Measurements from ENCODE around the gene THBS4. TPM values are rescaled to one million over a fixed set of nuclear protein-coding genes. Genes with fewer than 3 reads are reported as not detected.

The THBS4 gene
- 1.6 and 3.4 TPM in 2 replicates for total RNA-seq

GRCh38 chr5:80034962-80035821 is at the start of gene THBS4:
THBS4 (plus strand) TSS chr5:80035348; CDS start chr5:80035538, 190 bp downstream.

GRCh38 chr5:79990598-79991507 is 44.3 kb upstream of the THBS4 start, which contains the start of gene MTX3:
MTX3 (minus strand) TSS chr5:79991262; CDS start chr5:79991238, 24 bp downstream.

Other genes starting within 250 kb of the THBS4 start
- 12.6 TPM in 2 replicates for gene MTX3, start 44.1 kb upstream of the THBS4 start, total RNA-seq
- gene SERINC5, start 220.7 kb downstream of the THBS4 start, total RNA-seq, result 9.0 and 11.8 TPM in 2 replicates

Measured in bronchial smooth muscle cell (primary cell).